GM12878 (cell line): ENCODE measurements around the gene ATP6AP2.

Source experiments
- RAD51 ChIP-seq: fragments of 450-650 bp; IDR thresholded peaks from 2 replicates; pipeline ENCODE4 v1.6.1; 2016; ENCODE audit warnings: moderate library complexity, mild to moderate bottlenecking, inconsistent platforms
- SUPT20H ChIP-seq: IDR thresholded peaks from 2 replicates; pipeline ENCODE4 v1.6.1; 2011; ENCODE audit warnings: low read depth, mild to moderate bottlenecking, low read length, moderate library complexity, borderline replicate concordance; ENCODE audit not compliant: control insufficient read depth
- TF ChIP-seq, protein P1 (sequence below): IDR thresholded peaks from 2 replicates; pipeline ENCODE4 v1.6.1; 2011; ENCODE audit warnings: mild to moderate bottlenecking, low read depth, low read length, moderate library complexity; ENCODE audit not compliant: insufficient replicate concordance

DNA sequence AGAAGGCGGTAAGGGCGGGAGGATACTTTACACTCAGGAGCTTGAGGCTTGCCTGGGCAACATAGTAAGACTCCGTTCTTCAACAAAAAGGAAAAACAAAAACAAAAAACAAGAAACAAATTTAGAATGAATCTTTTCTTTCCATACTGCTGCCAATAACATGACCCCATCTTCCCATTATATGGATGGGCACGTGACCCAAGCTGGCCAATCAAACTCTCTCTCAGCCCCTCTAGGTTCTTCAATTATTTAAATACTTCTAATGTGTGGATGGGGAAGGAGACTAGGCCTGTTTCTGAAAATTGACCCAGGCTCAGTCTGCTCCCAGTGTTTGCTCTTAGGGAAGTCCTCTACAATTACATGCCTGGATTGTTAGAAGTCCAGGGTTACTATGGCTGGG lies 22.2 kb upstream of the ATP6AP2 start:
- TF ChIP-seq, protein P1, sequence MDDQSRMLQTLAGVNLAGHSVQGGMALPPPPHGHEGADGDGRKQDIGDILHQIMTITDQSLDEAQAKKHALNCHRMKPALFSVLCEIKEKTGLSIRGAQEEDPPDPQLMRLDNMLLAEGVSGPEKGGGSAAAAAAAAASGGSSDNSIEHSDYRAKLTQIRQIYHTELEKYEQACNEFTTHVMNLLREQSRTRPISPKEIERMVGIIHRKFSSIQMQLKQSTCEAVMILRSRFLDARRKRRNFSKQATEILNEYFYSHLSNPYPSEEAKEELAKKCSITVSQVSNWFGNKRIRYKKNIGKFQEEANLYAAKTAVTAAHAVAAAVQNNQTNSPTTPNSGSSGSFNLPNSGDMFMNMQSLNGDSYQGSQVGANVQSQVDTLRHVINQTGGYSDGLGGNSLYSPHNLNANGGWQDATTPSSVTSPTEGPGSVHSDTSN = no peak
- TF ChIP-seq RAD51 (no peak), SUPT20H (no peak)
